Activated CD4-positive, alpha-beta T cell treated with anti-CD3 and anti-CD28 coated beads, Interleukin-10, Interleukin-2, amounts not matched to agents 100 ng/mL and 50 ng/mL, durations not matched to agents 16 hours and 8 hours (primary cell): Measurements from ENCODE around the gene LGALS16.
"Not testable (repeated sequence)": the region's sequence is repeated elsewhere in the genome, so short reads cannot be mapped to it uniquely, and the experiment has no call there.

Experiments
- DNase-seq: peaks from one replicate; pipeline ENCODE4 v3.0.0-alpha.2; 2020

LGALS16 gene

DNA sequence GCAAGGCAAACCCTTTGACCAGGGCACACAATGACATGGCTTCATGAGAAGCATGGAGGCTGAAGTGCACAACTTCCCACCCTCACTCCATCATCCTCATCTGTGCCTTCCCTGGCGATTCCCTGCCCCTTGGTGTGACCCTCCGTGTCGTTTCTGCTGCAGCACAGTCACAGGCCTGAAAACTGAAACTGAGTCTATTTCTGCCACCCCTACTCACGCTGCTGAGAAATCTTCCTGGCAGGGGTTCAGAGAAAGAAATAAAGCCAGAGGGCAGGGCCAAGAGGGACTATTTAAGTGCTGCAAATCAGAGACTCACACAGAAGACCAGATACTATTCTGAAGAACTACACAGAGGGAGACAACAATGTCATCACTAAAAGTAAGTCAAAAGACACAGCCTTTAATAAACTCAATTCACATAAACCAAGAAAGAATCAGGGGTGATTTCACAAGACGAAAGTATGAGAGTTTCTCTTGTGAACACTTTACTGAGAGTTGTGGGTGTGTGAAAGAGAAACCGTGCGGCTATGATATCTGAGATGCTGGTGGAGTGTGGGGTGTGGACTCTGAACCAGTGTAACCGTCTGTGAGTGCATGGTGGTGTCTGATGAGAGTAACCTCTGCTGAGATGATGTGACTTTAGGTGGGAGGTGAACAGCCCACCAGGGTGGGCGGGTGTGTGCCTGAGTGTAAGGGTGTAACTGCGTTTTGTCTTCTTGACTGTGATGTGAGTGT lies 23.5 kb downstream of the LGALS16 start:
- DNase-seq, result peak; percentile 79

DNA sequence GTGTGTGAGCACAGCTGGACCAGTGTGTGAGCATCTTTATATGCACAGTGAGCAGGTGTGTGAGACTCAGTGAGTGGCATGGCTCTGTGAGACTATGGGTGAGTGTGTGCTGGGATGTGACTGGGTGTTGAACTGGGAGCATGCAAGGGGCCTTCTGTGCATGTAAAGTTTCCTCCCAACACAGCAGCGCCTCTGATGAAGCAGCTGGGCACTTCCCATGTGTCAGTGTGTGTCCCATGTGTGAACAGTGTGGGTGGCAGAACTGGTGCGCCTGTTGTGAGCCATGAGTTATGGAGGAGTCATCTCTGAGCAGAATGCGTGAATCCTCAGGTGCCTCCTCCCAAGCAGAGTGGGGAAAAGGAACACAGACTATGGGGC lies 24.1 kb downstream of the LGALS16 start:
- DNase-seq, result peak; percentile 46

DNA sequence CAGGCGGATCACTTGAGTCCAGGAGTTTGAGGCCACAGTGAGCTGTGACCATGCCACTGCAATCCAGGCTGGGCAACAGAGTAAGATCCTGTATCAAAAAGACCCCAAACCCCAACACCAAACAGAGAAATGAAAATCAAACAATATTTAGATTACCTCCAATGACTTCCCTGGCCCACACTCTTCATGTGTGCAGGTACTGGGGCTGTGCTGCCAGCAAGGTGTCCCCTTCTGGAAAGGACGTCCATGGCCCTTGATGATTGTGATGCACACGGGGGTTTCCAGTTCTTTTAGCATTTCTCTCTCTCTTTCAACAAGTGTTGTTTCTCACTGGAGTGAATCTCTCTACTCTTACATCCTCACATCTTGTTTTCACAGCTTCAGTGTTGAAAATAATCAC lies 24.9 kb downstream of the LGALS16 start:
- DNase-seq, result no peak

DNA sequence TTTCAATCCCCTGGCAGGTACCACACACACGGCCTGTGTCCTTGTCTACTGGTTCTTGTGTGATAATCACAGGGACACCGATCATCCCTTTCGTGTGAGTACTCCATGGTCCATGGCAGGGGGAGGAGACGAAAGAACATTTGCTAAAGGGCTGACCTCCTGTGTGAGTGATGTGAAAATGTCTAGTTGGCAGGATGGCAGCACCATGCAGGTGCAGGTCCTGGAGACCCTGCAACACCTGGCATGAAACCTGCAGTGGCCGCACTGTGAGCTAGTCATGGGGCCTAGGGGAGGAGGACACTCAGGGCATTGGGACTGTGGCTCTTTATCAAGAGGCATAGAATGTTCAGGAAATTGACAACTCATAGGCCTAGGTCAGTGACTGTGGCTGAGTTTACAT lies 25.7 kb downstream of the LGALS16 start:
- no peak for DNase-seq

DNA sequence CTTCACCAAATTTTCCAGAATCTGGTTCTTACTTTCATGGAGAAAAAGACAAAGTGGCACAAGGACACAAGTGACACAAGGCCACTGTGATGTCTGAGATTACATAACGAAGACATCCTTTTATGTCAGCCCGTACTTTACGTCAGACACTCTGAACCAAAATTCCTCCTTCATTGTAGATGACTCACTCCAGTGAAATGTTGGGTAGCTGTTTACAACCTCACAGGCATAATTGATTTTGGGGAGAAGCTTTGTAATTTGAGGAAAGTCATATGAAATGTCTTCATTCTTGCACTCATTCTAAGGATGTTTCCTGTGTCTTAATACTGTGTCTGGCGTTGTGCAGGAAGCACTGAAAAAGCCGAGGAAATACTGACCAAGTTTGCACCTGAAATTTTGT lies 28.6 kb downstream of the LGALS16 start:
- no peak for DNase-seq

DNA sequence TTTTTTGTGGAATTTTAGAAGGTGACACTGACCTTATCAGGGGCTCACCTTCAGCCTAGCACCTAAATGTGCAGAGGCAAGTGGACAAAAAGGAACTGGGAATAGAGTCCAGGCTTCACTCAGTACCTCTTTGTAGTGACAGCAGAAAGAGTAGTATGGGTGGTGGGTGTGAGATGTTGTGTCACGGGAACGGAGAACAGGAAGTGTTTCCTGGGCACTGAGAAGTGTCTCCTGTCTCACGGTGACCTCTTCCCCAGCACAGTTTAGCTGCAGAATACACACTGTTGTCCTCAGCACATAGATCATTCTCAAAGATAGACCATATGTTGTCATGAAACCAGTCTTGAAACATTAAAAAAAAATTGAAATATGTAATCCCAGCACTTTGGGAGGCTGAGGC lies 31.0 kb downstream of the LGALS16 start:
- DNase-seq, result no peak

DNA sequence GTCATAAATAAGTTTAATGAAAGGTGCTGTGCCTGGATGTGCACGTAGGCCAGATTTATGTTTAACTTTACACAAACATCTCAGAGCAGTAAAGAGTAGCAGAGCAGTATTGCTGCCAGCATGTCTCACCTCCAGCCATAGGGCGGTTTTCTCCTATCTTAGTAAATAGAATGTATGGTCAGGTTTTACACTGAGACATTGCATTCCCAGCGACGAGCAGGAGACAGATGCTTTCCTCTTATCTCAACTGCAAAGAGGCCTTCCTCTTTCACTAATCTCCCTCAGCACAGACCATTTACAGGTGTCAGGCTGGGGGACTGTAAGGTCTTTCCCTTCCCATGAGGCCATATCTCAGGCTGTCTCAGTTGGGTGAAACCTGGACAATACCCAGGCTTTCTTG lies 32.9 kb downstream of the LGALS16 start:
- not testable (repeated sequence) for DNase-seq

DNA sequence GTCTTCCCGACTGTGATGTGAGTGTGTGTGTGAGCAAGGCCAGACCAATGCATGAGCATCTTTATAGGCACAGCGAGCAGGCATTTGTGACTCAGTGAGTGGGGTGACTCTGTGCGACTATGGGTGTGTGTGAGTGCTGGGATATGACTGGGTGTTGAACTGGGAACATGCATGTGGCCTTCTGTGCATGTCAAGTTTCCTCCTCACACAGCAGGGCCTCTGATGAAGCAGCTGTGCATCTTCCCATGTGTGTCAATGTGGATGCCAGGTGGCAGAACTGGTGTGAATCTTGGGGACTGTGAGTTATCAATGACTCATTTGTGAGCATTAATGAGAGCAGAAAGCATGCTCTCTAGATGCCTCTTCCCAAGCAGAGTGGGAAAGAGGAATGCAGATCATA lies 36.5 kb downstream of the LGALS16 start:
- DNase-seq, result no peak

DNA sequence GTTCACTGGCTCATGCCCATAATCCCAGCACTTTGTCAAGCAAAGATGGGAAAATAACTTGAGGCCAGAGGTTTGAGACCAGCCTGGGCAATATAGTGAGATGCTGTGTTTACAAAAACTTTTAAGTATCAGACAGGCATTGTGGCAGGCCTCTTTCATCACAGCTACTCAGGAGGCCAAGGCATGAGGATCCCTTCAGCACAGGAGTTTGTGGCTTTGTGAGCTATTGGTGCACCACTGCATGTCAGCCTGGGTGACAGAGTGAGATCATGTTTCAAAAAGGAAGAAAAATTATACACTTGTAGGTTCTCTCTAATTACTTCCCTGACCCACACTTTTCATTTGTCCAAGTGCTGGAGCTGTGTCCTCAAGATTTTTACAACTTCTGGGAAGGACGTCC lies 37.1 kb downstream of the LGALS16 start:
- no peak for DNase-seq

DNA sequence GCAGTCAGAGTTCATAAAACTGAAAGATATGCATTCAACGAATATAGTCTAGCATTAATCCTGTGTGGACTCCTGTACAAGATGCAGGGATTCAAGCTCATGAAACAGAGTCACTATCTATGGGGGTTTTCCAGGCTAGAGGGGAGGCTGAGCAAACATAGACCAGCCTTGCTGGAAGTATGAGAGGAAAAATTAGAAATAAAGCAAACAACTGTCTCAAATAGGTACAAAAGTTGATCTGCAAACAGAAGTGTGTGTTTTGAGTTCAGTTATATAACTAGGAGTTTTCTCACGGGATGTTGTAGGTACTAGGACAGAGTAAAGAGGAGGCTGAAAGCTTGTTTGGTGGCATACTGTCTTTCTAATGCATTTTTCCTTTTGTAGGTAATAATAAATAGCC lies 40.0 kb downstream of the LGALS16 start:
- no peak for DNase-seq

DNA sequence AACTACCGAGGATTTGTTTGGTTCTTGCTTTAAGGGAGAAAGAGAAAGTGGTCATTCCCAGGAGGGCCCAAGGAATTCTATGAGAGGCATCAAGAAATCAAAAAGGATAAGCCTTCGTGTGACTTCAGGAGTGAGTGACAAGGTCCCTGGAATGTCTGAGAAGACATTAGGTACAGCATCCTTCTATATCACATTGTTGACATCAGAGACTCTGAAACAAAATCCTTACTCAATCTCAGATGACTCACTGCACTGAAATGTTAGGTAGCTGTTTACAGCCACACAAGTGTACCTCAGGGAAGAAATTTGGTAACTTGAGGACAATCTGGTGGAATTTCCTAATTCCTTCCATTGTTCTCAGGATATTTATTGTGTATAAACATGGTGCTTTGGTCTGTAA lies 40.7 kb downstream of the LGALS16 start:
- DNase-seq, result no peak

DNA sequence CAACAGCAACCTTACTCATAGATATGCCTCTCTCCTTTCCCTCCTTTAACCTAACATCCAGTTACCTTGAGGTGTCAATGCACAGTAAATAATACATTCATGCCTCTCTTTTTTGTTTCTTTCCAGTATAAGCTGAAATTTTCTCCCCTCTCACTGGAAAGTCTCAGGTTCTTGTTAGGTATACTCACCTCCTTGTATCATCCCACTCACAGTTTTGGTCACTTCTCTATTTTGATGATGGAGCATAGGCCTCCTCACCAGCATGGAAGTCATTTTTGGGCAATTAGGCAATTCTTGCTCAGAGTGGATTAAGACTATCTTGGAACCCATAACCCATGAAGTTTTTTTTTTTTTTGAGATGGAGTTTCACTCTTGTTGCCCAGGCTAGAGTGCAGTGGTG lies 42.8 kb downstream of the LGALS16 start:
- no peak for DNase-seq

DNA sequence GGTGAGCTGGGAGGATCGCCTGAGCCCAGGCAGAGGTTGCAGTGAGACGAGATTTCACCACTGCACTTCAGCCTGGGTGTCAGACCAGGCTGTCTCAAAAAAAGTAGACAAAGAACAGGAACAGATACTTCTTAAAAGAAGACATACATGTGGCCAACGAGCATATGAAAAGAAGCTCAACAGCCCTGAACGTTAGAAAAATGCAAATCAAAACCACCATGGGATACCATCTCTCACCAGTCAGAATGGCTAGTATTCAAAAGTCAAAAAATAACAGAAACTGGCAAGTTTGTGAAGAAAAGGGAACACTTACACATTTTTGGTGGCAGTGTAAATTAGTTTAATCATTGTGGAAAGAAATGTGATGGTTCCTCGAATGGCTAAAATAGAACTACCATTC lies 45.6 kb downstream of the LGALS16 start:
- DNase-seq, result no peak

DNA sequence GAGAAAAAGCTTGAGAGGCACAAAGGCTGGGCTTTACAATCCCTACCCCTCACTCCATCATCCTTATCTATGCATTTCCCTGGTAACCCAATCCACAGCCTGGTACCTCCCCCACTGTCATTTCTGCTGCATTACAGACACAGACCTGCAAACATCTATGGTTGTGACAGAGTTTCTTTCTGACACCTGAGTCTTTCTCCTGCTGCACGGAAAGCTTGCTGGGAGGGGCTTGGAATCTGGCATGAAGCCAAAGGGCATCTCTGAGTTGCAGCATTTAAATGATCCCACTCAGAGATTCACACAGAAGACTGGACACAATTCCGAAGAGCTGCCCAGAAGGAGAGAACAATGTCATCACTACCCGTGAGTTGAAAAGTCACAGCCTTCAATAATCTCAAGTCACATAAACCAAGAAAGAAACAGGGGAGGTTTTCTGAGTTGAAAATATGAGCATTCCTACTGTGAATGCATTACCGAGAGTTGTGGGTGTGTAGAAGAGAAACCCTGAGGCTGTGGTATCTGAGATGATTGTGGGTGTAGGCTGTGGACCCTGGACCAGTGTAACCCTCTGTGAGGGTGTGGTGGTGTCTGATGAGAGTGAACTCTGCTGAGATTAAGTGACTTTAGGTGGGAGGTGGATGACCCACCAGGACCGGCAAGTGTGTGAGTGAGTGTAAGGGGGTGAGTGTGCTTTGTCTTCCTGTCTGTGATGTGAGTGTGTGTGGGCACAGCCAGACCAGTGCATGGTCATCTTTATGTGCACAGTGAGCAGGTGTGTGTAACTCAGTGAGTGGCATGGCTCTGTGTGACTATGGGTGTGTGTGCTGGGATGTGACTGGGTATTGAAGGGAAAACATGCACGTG lies 48.7 kb downstream of the LGALS16 start, which contains the start of gene LGALS14:
Gene LGALS14 (plus strand): TSS at position 301 of the 864 bp plus-strand sequence. CDS start 48 bp downstream, at position 349.
- DNase-seq, result peak; percentile 5

DNA sequence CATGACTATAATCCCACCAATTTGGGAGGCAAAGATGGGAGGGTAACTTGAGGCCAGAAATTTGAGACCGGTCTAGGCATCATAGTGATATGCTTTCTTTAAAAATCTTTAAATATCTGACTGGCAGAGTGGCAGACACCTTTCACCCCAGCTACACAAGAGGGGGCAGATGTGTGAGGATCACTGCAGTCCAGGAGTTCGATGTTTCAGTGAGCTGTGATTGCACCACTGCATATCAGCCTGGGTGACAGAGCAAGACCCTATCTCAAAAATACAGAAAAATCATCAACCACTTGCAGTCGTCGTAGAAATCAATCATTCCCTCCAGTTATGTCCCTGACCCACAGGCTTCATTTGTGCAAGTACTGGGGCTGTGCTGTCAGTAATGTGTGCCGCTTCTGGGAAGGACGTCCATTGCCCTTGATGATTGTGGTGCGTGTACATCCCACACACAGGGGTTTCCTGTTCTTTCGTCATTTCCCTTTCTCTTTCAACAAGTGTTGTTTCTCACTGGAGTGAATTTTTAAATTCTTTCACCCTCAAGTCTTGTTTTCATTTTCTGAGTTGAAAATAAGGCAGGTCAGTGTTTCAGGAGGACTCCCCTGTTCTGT lies 50.0 kb downstream of the LGALS16 start:
- DNase-seq, result peak; percentile 45

DNA sequence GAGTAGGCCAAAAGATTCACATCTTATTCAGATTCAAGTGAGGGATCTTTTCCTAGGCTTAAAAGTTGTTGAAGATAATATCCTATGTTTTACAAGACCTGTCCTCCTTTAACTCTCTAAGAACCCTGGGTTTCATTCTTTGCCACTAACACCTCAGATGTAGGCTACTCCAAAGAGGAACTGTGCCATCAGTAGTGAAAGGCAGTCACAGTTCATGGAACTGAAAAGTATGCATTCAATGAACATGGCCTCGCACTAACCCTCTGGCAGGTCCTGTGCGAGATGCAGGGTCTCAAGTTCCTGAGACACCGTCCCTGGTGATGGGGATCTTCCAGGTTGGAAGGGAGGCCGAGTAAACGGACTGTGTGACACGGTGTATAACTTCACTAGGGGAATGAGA lies 52.9 kb downstream of the LGALS16 start:
- DNase-seq, result no peak

DNA sequence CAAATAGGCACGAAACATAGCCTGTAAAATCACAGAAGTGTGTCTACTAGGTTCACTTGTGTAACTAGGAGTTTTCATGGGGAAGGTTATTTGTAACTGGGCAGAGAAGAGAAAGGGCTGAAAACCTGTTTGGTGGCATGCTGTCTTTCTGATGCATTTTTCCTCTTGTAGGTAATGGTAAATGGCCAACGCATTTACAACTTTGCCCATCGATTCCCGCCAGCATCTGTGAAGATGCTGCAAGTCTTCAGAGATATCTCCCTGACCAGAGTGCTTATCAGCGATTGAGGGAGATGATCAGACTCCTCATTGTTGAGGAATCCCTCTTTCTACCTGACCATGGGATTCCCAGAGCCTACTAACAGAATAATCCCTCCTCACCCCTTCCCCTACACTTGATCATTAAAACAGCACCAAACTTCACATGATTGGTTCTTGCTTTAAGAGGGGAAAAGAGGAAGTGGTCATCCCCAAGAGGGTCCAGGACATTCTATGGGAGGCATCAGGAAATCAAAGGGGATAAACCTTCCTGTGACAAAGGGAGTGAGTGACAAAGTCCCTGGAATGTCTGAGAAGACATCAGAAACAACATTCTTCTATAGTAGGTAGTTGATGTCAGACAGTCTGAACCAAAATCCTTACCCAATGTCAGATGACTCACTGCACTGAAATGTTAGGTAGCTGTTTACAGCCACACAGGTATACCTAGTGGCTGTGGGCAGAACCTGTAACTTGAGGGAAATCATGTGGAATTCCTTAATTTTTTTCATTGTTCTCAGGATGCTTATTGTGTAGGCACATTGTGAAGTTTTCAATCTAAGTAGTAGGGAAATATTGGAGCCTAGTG lies 53.5 kb downstream of the LGALS16 start:
- DNase-seq, result no peak
